T-helper 1 cell (primary cell): ENCODE measurements around the gene GALT.
A peak's percentile ranks its signal among the peaks of the same experiment; 100 is the strongest.

Experiments
- DNase-seq, 5 donors: peaks; one replicate each; pipeline ENCODE4 v3.0.0-alpha.2; 2012 to 2020

GALT gene

DNA sequence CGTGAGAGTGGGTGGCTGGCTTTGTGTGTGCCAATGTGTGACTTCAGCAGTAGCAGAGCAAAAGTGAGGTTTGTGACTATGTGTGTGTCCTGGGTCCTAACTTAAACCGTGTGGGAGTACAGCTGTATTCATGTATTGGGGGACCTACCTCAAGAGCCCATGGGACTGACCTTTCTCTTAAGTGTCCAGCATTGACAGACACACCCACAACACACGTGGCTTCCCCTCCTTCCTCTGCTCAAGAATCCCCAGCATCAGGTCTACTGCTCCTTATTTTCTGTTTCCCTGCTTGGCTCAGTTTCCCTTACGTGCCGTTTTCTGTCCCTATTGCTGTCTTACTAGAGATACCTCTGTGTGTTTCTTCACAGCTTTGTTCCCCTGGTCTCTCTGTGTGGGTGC lies 6.1 kb downstream of the GALT start:
- DNase-seq: no peak

DNA sequence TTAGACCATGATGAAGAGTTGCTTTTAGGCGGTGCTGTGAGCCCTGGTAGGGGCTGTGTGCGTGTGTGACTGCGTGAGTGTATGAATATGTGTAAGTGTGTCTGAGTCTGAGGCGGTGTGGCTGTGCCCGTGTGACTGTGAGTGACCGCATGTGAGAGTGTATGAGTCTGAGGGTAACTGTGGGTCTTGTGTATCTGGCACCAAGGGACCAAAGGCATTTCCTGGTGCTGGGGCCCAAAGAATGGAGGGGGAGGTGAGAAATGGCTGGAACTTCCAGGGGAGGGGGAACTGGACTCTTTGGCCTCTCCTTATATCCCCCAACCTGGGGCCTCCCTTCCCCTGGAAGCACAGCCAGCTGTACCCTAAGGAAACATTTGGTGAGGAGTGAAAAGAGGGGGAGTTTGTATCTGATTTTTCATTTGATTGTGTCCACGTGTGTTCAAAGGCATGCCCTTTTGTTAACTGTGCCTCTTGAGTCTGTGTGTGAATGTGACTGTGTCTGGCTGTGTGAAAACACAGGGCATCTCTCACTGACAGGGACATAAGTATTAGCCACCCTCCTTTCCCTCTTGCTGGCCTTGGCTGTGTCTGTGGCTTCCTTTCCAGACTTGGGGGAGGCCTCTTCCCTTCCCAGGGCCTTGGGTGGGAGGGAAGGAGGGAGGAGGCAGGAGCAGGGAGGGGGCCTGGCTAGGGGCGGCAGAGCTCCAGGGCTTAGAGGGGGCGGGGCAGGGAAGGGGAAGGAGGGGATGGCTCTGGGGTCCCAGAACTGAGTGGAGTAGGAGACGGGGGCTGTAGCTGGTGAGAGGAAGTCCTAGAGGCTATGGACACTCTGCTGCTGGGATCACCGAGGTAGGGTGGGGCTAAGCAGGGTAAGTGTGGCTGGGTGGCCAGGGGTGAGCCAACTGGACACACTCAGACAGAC lies 6.9 kb downstream of the GALT start:
- DNase-seq: no peak

DNA sequence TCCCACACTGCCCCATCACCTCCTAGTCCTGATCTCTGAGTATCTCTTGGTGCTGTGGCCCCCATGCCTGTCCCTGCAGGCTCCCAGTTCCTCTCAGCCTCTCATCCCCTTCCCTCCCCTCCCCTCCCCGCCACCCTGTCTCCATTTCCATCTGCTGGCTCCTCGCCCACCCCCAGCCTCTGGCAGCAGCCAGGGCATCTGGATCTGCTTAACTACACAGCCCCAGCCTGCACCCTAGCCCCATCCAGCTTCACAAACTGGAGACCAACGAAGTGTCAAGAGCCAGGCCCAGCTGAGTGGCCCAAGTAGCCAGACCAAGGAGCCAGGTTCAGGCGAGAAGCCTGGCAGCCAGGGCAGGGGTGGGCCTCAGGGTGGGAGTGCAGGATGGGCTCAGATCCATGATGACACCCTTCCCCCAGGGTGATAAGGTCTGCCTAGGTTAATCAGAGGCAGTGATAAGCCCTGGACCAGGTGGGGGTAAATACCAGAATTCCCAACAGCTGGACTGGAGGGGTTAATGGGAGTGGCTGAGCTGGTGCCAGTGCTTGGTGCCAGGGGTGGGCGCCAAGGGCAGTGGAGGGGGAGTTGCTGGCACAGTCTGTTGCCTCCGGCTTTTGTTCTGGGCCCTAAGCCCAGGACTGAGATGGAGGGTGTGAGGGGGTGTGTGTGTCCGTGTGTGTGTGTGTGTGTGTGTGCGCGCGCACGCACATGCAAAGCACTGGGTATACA lies 8.0 kb downstream of the GALT start:
- DNase-seq: no peak

DNA sequence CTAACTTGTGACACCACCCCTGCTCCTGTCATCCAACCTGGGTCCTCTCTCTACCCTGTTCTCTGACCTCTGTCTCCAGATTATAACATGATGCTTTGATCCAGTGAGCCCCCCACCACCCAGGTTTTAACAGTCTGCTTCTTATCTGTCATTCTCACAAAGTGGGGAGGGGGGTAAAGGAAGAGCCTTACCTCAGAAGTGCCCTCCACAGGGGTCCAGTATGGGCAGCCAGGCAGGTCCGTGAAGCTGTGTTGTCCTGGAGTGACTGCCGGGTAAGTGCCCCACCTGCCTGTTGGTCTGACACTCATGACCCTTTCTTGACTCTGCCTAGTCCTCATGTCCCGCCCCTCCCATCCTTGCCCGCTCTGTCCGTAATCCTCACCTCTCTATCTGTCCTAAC lies 8.9 kb downstream of the GALT start:
- DNase-seq: no peak

DNA sequence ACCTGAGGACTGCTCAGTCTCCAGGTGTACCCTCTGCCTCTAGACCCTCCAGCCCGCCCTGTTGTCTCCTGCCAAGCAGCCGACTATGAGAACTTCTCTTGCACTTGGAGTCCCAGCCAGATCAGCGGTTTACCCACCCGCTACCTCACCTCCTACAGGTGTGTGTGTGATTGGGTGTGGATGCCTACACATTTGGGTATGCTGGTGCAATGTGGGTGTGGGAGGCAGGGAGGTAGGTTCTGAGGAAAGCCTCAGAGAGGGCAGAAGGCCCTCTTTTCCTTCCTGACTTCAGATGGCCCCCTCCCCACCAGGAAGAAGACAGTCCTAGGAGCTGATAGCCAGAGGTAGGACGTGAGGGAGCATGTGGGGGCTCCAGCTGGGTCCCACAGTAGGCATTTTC lies 10.5 kb downstream of the GALT start:
- no peak for DNase-seq

DNA sequence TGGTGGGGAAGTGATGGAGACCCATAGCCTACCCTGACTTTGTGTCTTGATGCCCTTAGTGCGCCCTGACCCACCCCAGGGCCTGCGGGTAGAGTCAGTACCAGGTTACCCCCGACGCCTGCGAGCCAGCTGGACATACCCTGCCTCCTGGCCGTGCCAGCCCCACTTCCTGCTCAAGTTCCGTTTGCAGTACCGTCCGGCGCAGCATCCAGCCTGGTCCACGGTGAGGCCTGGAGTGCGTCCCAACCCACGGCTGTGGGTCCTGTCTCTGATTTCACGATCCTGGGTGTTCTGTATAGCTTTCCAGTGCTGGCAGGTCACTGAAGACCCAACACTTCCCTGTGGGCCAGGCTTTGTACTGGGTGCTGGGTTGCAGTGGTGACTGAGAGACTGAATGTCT lies 12.0 kb downstream of the GALT start:
- DNase-seq: no peak

DNA sequence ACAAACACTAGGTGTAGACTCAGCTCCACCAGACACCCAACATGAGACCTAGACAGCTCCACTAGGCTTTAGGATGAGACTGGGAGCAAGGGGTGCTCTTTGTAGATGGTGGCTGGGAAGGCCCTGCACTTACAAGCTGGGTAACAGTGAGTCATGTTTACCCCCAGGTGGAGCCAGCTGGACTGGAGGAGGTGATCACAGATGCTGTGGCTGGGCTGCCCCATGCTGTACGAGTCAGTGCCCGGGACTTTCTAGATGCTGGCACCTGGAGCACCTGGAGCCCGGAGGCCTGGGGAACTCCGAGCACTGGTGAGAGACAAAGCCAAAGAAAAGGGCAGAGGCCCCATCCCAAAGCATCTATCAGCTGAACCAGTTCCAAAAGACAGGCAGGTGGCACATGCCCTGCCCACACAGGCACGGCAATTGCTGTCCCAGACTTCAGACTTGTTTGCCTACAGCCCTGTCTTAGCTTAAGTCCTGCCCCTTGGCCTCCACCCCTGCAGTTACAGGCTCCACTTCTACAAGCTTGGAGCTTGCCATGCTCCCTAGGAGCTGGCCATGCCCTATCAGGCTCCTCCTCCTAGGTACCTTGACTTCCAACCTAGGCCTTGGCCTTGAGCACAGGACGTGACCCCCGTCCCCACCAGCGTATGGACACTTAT lies 13.2 kb downstream of the GALT start:
- no peak for DNase-seq

DNA sequence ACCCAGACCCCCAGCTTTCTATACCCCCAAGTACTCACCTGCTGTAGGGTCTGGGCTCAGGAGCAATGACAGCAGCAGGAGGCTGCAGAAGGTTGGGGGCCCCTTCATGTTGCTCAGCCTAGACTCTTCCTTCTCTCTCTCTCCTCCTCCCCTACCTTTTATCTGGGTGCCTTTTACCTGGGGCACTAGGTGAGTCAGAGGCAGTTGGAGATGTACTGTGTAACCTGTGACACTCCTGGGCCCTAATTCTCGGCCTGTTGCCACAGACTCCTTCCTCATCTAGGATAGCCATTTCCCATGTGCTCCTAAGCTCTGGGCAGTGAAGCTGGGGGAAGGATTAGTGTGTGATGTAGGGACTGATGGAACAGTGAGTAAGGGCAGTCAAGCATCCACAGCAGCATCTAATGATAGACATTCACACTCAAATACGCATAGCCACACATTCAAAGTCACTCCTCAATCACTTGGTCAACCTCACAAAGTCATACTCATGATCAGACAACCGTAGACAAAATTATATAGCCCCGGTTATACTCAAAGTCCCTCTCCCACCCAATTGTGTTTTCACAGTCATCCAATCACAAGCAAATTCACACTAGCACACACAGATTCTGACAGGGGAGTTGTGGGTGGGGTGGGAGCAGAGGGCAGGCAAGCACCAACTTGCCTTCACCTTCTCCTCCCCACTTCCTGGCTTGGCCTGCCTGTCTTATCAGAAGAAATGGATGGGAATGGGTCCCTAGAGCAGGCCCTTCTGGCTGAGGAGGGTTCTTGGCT lies 16.2 kb downstream of the GALT start, which contains the start of gene CCL27:
Gene CCL27, minus strand, starts transcription at position 132 of the 777 bp plus-strand sequence. Its CDS starts 24 bp downstream, at position 108.
- DNase-seq: no peak

DNA sequence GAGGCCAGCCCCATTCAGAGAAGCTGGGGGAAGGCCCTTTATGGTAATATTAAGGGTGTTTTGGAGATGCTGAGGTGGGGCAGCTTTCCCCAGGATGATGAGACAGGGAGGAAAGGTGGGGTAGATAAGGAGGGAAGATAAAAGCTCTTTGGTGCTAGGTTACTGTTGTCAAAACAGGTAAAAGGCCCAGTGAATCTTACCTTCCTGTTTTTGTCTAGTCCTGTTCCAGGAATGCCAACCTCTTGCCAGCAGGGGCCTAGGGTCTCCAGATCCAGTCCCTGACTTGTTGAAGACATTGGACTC lies 16.8 kb downstream of the GALT start:
- peak in 1 of 5 donors; percentile 11 for DNase-seq

DNA sequence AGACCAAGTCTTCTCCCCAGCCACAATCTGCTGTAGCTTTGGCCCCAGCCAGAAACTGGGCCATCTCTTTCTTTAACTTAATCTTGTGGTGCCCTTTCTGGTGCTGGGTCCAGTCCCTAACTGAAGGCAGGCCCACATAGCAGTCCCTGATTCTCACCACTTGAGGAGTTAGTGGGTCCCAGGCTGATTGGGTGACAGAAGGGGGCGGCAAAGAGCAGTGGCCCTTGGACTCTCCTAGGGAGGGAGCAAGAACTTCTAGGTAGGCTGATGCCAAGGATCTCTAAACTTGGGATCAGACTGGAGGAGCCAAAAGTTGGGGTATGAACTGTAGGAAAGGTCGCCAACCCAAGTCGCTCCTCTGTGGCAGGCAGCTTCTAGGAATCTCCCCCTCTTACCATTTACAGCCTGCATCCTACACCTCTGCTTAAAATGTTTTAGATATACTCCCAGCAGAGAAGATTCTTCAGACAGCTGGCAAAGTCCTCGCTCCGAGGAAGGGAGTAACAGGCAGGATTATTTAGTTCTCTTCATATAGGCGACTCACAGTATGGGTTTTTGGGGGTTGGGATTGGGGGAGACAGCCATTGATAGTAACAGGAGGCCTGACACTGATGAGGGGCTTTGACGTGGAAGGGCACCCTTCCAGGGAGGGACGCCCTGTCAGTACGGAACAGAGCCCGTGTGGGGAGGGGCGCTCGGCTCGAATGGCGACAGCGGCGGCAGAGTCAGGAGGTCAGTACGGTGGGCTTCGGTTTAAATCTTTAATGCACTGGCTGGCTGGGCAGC lies 18.0 kb downstream of the GALT start:
- peak; percentile 40 to 75 (median 64) for DNase-seq

DNA sequence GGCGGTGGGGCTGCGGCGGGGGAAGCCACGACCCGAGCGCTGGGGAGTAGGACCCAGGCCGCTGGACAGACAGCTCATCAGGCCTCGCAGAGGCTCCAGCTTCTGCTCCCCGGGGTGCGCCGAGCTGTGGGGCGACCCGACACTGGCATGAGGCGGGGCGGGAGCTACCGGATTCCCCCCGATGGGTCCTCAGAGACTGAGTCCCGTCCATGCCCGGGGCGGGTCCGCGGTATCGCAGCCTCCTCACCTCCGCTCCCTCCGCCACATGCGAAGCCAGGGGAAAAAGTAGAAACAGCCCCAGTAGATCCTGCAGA lies 18.5 kb downstream of the GALT start:
- DNase-seq: no peak

DNA sequence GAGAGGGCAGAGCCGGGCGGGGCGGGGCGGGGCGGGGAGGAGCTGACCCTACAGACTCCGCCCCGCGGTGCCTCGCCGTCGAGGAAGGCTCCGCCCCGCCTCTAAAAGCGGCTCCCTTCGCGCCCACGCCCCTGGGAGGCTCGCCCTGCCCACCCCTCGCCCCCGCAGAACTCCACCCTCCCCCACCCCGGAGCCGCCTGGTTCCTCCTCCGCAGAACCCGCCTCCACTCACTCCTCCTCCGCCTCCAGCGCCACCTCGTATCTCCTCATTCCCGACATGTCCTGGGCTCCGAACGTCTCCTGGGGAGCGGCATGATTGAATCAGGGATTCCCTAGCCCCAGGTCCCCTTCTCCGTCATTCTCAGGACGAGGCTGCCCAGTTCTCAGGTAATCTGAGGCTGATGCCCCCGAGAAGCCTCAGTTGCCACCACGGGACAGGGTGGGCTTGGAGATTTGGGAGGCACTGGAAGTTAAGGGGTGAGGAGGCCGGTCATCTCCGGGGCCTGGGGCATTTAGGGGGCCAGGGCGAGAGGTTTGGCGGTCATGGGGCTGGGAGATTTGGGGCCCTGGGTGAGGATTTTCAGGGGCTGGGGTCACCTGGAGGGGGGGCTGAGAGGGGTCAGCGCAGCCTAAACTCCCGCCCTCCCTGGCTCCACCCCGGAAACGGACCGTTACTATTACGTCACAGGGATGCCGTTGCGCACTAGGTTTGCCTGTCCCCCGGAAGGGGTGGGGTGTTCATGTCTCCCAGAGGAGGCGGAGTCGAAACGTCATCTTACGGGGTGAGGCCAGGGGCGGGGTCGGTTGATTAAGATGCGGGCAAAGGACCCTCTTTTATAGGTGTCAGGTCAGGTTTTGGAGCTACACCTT lies 19.1 kb downstream of the GALT start:
- DNase-seq: peak; percentile 87 to 92 (median 90)

DNA sequence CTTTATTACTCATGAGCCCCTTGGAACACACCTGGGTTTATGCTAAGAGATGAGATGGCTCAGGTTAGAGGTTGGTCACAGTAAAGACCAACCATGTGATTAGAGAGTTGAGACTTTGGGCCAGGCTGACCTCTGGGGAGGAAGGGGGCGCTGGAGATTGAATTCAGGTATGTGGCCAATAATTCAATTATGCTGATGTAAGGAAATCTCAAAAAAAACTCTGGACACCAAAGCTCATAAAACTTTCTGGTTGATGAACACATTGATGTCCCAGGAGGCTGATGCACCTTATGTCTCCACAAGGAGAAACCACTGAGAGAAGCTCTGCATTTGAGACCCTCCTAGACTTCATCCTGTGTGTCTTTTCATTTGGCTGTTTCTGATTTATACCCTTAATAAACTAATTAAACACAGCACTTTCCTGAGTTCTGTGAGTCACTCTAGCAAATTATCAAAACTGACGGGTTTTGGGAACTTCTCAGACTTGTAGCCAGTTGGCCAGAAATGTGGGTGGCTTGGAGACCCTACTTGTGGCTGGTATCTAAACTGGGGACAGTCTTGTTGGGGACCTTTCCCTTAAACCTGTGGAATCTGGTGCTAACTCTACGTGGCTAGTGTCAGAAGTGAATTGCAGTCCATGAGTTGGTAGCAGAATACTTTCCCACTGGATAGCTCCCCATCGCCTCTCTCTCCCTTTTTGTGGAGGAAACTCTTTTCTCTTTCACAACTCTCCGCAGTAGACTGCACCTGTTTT lies 23.5 kb downstream of the GALT start:
- DNase-seq: no peak

DNA sequence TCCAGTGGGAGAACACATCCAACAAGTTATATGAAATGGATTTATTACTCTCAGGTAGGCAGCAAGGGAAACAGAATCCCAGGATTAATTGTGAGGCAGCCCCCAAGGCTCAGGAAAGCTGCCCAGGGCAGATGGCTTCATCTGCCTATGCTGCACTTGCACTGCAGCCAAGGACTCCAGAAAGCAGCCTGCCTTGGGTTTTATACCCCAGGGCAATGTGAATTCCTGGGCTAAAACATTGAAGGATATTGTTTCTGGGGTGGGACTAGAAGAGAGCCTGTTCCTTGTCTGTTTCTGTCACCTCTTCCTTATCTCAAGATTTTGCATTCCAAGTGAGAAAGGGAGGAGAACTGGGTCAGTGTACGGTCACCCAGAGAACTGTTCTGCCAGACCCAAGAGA lies 24.8 kb downstream of the GALT start:
- no peak for DNase-seq

DNA sequence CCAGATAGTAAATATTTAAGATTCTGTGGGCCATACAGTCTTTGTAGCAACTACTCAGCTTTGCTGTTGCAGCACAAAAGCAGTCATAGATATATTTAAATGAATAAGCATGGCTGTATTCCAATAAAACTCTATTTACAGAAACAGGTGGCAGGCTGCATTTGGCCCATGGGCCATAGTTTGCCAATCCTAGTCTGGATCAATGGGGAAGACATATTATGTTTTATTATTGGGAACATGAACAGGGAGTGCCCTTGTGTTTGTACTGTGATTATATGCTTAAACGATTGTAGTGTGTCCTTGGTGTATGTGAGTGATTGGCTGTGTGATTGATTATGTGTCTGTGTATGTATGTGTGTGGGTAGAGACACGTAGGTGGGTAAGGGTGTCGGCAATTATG lies 28.0 kb downstream of the GALT start:
- no peak for DNase-seq

DNA sequence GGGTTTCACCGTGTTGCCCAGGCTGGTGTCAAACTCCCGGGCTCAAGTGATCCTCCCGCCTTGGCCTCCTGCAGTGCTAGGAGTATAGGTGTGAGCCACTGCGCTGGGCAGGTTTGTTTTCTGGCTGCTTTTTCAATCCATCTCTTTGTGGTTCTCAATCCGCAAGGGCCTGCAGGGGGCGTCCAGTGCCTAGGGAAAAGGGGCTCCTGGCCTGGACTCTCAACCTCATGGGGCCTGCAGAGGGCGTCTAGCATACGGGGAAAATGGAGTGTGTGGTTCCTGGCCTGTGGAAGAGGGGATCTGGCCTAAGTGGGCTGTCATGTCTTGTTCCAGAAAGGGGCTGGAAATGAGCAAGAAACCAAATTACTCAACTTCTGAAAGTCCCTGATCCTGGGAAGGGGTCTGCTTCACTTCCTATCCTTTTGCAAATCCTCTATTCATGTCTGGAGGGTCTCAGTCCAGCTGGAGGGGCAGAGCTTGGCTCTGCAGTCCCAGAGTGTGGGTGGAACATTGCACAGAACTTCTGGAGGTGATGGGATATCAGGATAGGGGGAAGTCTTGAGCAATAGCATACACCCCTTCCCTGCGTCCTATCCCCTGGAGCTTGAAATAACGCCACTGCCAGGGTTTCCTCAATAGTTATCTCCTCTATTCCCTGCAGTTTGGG lies 28.7 kb downstream of the GALT start:
- DNase-seq: peak in 3 of 5 donors; percentile 23 to 38 (median 28)

DNA sequence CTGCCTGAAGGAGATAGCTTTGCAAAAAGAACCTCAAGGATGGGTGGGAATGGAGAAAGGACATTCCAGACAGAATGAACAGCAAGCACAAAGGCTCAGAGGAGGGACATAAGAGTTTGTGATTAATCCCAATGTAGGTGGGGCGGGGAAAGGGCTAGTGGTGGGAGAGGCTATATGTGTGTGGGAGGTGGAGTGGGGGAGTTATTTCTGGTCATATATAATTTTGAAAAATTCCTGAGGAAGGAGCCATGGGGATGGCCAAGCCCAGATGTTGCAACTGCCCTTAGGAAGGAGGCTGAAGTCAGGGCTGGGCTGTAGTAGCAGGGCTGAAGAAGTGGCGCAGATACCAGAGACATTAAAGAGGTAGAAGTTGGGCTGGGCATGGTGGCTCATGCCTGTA lies 29.4 kb downstream of the GALT start:
- no peak for DNase-seq

DNA sequence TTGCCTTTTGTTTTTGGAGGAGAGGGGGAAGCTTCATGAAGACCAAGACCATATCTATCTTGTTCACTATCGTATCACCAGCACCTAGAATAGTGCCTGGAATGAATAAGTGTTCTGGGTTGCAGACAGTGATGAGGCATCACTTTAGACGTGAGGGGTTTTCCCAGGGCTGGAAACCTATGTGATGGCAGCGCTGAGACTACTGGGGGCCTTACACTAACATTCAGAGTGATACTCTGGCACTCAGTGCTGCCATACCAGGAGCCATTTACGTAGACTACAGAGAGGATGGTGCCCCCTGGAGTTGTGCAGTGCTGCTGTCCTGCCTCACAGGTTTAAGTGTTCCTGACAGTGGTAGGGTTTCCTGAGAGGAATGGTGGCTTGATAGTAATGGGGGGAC lies 37.7 kb downstream of the GALT start:
- DNase-seq: no peak

DNA sequence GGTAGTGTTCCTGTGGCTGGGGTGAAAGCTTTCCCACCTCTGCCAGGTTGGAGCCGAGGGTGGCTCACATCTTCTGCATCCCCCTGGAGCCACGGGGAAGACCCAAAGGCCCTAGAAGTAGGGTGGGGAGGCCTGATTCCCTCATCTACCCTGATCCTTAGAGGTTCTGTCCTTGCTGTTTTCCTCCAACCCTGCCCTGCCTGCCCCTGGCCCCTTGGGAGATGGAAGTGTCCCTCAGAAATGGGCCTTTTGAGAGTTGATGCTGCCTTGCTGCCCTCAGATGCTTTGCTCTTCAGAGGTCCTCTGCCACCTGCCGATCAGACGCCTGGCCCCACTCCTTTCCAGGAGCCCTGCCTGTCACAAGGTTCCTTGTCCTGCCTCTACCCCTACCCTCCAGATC lies 38.3 kb downstream of the GALT start:
- DNase-seq: no peak

DNA sequence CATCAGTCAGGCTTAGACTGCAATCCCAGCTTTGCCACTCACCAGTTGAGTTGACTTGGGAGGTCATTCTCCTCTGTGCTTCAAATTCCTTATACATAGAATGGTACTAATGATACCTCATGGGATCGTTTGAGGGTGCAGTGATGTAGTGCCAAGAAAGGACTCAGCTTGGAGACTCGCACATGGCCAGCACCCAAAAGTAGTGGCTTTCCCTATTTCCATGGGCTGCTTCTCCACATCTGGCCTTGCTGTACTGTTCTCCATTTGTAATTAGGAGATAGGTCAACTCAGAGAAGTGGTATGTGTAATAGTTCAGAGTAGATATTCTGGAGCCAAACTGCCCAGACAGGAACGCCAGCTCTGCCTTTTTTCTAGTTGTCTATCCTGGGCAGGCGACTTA lies 39.1 kb downstream of the GALT start:
- no peak for DNase-seq
